ENCODE results near the gene RBPMS2.

RBPMS2 gene

DNA sequence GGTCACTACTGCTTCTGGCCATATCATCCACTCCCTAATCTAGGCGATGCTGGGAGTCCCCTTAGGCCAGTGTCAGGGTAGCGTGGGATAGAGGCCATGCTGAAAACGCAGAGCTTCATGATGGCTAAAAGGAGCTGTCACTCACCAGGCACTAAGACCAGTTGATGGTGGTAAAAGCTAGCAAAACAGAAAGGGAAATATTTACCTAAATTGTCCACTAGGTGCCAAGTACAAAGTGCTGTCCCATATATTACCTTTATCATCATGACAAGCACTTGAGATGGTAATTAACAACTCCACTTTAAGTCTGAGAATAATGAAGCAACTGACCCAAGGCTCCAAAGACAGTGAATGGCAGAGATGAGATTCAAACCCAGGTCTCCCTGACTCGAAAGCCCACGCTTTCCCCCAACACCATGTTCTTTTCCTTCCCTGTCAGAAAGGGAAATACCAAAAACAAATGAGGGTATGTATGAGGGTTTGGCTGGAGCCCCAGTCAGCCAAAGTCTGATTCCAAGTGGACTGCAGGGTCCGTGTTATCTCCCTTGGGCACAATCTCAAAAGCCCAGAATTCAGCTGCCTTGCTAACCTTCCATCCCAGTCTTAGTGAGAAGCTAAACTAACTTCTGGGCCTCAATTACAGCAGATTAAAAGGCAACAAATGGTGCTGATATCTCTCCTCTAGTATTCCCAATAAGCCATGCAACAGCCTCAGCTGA lies 84.7 kb downstream of the RBPMS2 start:
- Histone ChIP-seq H3K4me3 (ENCODE audit: low read depth, low read length) (no peak overlapping the region), H3K36me3 (peaks cover 82% of the 10 kb centered on the region), H3K27ac (peak overlapping the region; percentile 56), H3K27me3 (ENCODE audit: insufficient read depth, low read depth, severe bottlenecking) (no peaks in the 10 kb centered on the region), H3K9me3 (ENCODE audit: severe bottlenecking) (no peaks in the 10 kb centered on the region)
- DNase-seq = no peak
- TF ChIP-seq, protein P1, sequence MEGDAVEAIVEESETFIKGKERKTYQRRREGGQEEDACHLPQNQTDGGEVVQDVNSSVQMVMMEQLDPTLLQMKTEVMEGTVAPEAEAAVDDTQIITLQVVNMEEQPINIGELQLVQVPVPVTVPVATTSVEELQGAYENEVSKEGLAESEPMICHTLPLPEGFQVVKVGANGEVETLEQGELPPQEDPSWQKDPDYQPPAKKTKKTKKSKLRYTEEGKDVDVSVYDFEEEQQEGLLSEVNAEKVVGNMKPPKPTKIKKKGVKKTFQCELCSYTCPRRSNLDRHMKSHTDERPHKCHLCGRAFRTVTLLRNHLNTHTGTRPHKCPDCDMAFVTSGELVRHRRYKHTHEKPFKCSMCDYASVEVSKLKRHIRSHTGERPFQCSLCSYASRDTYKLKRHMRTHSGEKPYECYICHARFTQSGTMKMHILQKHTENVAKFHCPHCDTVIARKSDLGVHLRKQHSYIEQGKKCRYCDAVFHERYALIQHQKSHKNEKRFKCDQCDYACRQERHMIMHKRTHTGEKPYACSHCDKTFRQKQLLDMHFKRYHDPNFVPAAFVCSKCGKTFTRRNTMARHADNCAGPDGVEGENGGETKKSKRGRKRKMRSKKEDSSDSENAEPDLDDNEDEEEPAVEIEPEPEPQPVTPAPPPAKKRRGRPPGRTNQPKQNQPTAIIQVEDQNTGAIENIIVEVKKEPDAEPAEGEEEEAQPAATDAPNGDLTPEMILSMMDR (IDR thresholded peaks at IDR 0.05; ENCODE audit: low read depth, low read length) = no peak

DNA sequence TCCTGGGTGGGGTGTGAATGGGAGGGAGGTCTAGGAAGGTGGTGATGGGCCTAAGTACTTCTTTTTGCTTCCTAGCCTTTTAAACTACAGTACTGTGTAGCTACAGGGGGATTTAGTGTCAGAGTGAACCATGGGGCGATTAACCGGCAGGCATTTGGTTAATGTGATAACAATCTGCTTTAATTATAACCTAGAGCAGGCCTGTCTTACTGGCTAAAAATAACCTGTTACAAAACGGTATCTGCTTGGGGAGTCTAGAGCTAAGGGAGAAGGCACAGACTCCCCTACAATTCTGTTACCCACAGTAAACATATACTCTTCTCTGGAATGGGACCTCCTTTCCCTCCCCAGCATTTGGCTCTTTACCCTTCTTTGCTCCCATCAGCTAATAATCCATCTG lies 85.4 kb downstream of the RBPMS2 start:
- Histone ChIP-seq H3K4me3 (ENCODE audit: low read depth, low read length) (no peak overlapping the region), H3K36me3 (peaks cover 84% of the 10 kb centered on the region), H3K27ac (peak overlapping the region; percentile 56), H3K27me3 (ENCODE audit: insufficient read depth, low read depth, severe bottlenecking) (no peaks in the 10 kb centered on the region), H3K9me3 (ENCODE audit: severe bottlenecking) (no peaks in the 10 kb centered on the region)
- TF ChIP-seq, protein P1 (IDR thresholded peaks at IDR 0.05; ENCODE audit: low read depth, low read length) = no peak
- peak; percentile 49 for DNase-seq
